MCF 10A (cell line): Measurements from ENCODE around the gene TTC21B. TPM values are rescaled to one million over a fixed set of nuclear protein-coding genes. Genes with fewer than 3 reads are reported as not detected.

Experiments
- BruUV-seq: library from RNA; stranded (reverse); fragments of 400-500 nt; replicated peaks from 2 replicates; lab custom pipeline; 2021; lab: Mats Ljungman, UMichigan
- CTCF ChIA-PET: fragments of 300-600 bp; sonication (Branson Sonifier 250); formaldehyde crosslinking; extraction: SDS; loops from one replicate; lab custom pipeline; 2021; ENCODE audit warnings: antibody characterized with exemption, inconsistent platforms; lab: Yijun Ruan, JAX
- POLR2A ChIA-PET: fragments of 300-600, 350-650 bp; sonication (Branson Sonifier 250); formaldehyde crosslinking; extraction: SDS; loops from one replicate; lab custom pipeline; 2020; ENCODE audit warnings: antibody characterized with exemption, inconsistent platforms; lab: Yijun Ruan, JAX
- DNase-seq: peaks from one replicate; pipeline ENCODE4 v3.0.0-alpha.2; 2018; ENCODE audit not compliant: unreplicated experiment
- H3K27ac Mint-ChIP-seq: one replicate; pipeline ENCODE4 v1.8.0; 2022; ENCODE audit warnings: mild to moderate bottlenecking, low read depth, mixed read lengths; ENCODE audit not compliant: unreplicated experiment
- H3K27me3 Mint-ChIP-seq: one replicate; pipeline ENCODE4 v1.8.0; 2022; ENCODE audit warnings: mixed read lengths; ENCODE audit not compliant: insufficient read depth, unreplicated experiment
- H3K36me3 Mint-ChIP-seq: one replicate; pipeline ENCODE4 v1.8.0; 2022; ENCODE audit warnings: mild to moderate bottlenecking, moderate library complexity, mixed read lengths; ENCODE audit not compliant: insufficient read depth, unreplicated experiment
- H3K4me1 Mint-ChIP-seq: one replicate; pipeline ENCODE4 v1.8.0; 2022; ENCODE audit warnings: mixed read lengths; ENCODE audit not compliant: insufficient read depth, unreplicated experiment
- H3K4me3 Mint-ChIP-seq: one replicate; pipeline ENCODE4 v1.8.0; 2022; ENCODE audit warnings: mild to moderate bottlenecking, moderate library complexity, mixed read lengths; ENCODE audit not compliant: unreplicated experiment
- H3K9me3 Mint-ChIP-seq: one replicate; pipeline ENCODE4 v1.8.0; 2022; ENCODE audit warnings: mixed read lengths; ENCODE audit not compliant: unreplicated experiment
- intact Hi-C: fragments of 100-400 bp; cut with micrococcal nuclease; formaldehyde crosslinking; loops from 2 replicates; pipeline ENCODE4 v1.14.1; 2022
- total RNA-seq: library from RNA; stranded (reverse); gene quantifications from 2 replicates; pipeline ENCODE4 v1.2.3, GENCODE V29; 2022
- TF ChIP-seq, protein P1 (sequence below): fragments of 200-600 bp; IDR thresholded peaks from one replicate; pipeline ENCODE4 v1.8.0; 2022; ENCODE audit warnings: antibody characterized with exemption, mild to moderate bottlenecking; ENCODE audit not compliant: unreplicated experiment

The TTC21B gene
- total RNA-seq, 1 experiment from 2014 or later: 9.8 TPM

DNA sequence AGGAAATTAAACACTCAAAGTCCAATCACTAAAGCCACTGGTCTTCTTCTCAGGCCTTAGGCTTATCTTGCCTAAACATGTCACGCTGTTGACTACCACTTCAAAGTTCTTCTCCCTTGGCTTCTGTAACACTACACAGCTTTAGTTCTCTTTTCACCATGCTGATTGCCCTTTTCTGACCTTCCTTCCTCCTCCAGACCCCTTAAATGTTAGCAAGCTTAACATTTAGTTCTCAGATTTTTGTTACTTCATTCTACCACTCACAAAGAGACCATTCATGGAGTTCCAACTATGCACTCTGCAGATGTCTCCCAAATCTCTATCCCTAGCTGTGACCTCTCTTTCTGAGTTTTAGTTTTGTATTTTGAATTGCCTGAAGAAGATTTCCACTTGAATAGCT lies 64.4 kb downstream of the TTC21B start:
- DNase-seq: no peak
- CTCF ChIA-PET: interaction anchor here (0.5 to 1.4 kb wide), 4 partner anchors 11 to 131 kb away, joined by 3 to 7 read pairs (median 4); no protein-coding TSS in a partner anchor
- Mint-ChIP-seq H3K27me3 (no peaks in the 10 kb centered on the region), H3K27ac (no peak overlapping the region), H3K9me3 (no peaks in the 10 kb centered on the region), H3K4me1 (no peaks in the 10 kb centered on the region), H3K4me3 (no peak overlapping the region), H3K36me3 (peaks cover 32% of the 10 kb centered on the region)
- intact Hi-C loops: no loop called here
- TF ChIP-seq, protein P1, sequence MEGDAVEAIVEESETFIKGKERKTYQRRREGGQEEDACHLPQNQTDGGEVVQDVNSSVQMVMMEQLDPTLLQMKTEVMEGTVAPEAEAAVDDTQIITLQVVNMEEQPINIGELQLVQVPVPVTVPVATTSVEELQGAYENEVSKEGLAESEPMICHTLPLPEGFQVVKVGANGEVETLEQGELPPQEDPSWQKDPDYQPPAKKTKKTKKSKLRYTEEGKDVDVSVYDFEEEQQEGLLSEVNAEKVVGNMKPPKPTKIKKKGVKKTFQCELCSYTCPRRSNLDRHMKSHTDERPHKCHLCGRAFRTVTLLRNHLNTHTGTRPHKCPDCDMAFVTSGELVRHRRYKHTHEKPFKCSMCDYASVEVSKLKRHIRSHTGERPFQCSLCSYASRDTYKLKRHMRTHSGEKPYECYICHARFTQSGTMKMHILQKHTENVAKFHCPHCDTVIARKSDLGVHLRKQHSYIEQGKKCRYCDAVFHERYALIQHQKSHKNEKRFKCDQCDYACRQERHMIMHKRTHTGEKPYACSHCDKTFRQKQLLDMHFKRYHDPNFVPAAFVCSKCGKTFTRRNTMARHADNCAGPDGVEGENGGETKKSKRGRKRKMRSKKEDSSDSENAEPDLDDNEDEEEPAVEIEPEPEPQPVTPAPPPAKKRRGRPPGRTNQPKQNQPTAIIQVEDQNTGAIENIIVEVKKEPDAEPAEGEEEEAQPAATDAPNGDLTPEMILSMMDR: no peak
- BruUV-seq: no TSS peak
- POLR2A ChIA-PET: interaction anchor here (1.0 kb wide), 1 partner anchor 9 kb away, joined by 3 read pairs; no protein-coding TSS in a partner anchor

DNA sequence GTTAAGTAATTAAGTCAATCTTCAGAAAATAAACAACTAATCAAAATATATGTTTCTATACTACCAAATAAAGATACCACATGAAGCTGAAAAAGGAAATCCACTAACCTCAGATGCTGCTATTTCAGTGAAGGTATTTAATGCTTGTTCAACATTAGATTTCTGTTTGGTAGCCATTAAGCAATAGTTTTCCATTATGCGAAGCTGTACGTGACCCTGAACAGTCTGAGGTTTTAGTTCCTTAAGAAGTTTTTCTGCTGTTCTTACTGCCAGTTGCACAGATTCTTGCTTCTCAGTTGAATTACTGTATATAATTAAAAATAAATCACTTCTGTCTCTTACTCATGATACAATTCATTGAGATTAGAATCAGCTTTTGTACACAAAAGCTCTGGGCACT lies 65.4 kb downstream of the TTC21B start:
- H3K36me3 Mint-ChIP-seq: peaks cover 23% of the 10 kb centered on the region
- DNase-seq: no peak
- BruUV-seq: no TSS peak
- ChIA-PET POLR2A (interaction anchor here (0.6 kb wide), 1 partner anchor 59 kb away, joined by 3 read pairs; no protein-coding TSS in a partner anchor), CTCF (interaction anchor here (0.8 kb wide), 1 partner anchor 13 kb away, joined by 3 read pairs; no protein-coding TSS in a partner anchor)
- intact Hi-C loops: no loop called here
- TF ChIP-seq, protein P1: no peak
- no peaks in the 10 kb centered on the region for H3K9me3 Mint-ChIP-seq
- H3K4me1 Mint-ChIP-seq: no peaks in the 10 kb centered on the region
- no peaks in the 10 kb centered on the region for H3K27me3 Mint-ChIP-seq
- no peak overlapping the region for H3K27ac Mint-ChIP-seq
- H3K4me3 Mint-ChIP-seq: no peak overlapping the region

DNA sequence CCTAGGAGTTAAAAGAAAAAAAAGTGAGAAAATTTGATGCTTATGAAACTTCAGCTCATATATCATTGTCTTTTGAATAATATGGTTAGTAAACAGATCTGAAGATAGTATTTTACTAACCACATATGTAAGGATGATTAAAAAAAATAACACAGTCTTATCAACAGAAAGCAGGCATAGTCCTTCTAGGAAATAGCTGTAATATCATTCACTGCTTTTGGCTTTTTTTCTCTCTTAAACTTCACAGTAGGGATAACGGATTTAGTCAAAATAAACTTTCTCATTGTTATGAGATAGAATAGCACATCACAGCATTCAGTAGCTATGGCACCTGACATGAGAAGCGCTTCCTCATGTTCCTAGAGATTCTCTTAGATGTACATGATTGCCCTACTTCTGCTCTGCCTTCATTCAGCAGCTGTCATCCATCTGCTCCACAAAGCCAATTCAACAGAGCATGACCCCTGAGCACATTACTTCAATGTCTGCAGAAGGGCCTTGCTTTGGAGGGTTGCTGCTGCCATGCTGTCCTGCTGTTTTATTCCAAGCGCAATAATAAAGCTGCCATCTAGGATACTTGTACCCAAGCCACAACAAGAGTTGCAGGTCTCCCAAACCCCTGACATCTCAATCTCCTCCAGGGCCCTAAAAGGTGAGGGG lies 67.0 kb downstream of the TTC21B start:
- peak overlapping the region; percentile 19 for H3K27ac Mint-ChIP-seq
- TF ChIP-seq, protein P1: no peak
- no peak overlapping the region for H3K4me3 Mint-ChIP-seq
- intact Hi-C loops: no loop called here
- H3K4me1 Mint-ChIP-seq: no peaks in the 10 kb centered on the region
- no peaks in the 10 kb centered on the region for H3K9me3 Mint-ChIP-seq
- H3K27me3 Mint-ChIP-seq: no peaks in the 10 kb centered on the region
- ChIA-PET POLR2A (no interaction called here), CTCF (no interaction called here)
- no peak for DNase-seq
- H3K36me3 Mint-ChIP-seq: peaks cover 15% of the 10 kb centered on the region
- BruUV-seq: no TSS peak

DNA sequence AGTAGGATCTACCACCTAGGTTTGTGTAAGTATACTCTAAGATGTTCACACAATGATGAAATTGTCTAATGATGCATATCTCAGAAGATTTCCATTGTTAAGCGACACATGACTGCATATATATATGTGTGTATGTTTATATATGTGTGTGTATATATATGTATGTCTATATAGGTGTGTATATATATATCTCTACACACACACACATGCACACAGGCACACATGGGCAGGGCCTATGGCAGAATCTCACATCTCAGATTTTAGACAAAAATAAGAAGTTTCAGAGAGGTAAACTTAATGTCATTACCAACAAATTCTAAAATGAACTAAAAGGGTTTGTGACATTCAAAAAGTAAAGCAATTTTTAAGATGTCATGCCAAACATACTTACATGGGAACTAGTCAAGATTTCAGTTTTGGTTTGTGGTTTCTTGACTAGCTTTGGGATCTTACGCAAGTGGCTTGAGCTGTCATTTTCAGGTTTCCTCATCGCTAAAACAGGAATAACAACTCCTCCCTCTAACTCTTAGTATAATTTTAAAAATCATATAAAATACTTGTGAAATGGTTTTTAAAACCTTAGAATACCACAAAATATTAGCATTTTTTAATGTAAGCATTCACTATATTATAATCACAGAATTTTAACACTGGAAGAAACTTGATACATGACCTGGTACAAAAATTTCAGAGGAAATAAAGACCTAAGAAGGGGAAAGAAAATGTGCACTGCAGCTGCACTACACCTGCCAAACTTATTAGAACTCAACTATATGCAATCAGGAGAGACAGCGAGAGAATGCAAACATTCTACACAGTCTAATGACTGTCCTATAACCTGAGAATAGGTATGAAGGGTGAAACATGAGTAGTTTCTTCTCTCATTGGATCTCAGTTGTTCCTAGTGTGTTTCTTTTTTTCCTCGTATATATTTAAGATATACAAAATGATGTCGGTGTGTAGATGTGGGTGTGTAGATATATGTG lies 75.7 kb downstream of the TTC21B start:
- DNase-seq: peak; percentile 65
- Mint-ChIP-seq H3K4me3 (no peak overlapping the region), H3K27me3 (no peaks in the 10 kb centered on the region), H3K4me1 (peaks cover 13% of the 10 kb centered on the region), H3K9me3 (no peaks in the 10 kb centered on the region), H3K36me3 (peaks cover 13% of the 10 kb centered on the region), H3K27ac (peak overlapping the region; percentile 36)
- POLR2A ChIA-PET: interaction anchor here (0.9 to 1.3 kb wide), 2 partner anchors 21 to 84 kb away, joined by 4 read pairs; partner anchors contain the start of gene GALNT3
- BruUV-seq: no TSS peak
- CTCF ChIA-PET: no interaction called here
- TF ChIP-seq, protein P1: no peak
- intact Hi-C loops: no loop called here
